SU-DHL-6 (cell line): ENCODE data around the gene SMAD5.

ENCODE experiments used
- EZH2phosphoT487 ChIP-seq: fragments of 200-600 bp; sonication (generic), shearing (Covaris generic); conservative IDR thresholded peaks from 2 replicates; pipeline ENCODE4 v1.6.1; 2018; ENCODE audit warnings: mild to moderate bottlenecking, antibody characterized with exemption, low read length, moderate library complexity, mixed read lengths
- TF ChIP-seq, protein P1 (sequence below): fragments of 200-600 bp; sonication (generic); IDR thresholded peaks from one replicate; pipeline ENCODE4 v1.5.1; 2017; ENCODE audit warnings: antibody characterized with exemption, mild to moderate bottlenecking, low read length, moderate library complexity; ENCODE audit not compliant: insufficient read depth, poor library complexity, severe bottlenecking

DNA sequence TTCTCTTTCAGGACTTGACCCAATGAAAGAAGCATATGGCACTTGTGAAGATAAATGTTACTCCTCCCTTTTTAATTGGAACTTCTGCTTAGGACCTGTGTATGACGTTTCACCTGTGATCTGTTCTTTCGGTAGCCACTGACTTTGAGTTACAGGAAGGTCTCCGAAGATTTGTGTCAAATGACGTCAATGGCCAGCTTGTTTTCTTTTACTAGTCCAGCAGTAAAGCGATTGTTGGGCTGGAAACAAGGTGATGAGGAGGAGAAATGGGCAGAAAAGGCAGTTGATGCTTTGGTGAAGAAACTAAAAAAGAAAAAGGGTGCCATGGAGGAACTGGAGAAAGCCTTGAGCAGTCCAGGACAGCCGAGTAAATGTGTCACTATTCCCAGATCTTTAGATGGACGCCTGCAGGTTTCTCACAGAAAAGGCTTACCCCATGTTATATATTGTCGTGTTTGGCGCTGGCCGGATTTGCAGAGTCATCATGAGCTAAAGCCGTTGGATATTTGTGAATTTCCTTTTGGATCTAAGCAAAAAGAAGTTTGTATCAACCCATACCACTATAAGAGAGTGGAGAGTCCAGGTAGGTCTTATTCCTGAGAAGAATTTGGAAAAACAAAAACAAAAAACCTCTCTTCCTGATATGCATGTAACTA lies 21.1 kb downstream of the SMAD5 start:
- TF ChIP-seq, protein P1, sequence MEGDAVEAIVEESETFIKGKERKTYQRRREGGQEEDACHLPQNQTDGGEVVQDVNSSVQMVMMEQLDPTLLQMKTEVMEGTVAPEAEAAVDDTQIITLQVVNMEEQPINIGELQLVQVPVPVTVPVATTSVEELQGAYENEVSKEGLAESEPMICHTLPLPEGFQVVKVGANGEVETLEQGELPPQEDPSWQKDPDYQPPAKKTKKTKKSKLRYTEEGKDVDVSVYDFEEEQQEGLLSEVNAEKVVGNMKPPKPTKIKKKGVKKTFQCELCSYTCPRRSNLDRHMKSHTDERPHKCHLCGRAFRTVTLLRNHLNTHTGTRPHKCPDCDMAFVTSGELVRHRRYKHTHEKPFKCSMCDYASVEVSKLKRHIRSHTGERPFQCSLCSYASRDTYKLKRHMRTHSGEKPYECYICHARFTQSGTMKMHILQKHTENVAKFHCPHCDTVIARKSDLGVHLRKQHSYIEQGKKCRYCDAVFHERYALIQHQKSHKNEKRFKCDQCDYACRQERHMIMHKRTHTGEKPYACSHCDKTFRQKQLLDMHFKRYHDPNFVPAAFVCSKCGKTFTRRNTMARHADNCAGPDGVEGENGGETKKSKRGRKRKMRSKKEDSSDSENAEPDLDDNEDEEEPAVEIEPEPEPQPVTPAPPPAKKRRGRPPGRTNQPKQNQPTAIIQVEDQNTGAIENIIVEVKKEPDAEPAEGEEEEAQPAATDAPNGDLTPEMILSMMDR = no peak
- TF ChIP-seq EZH2phosphoT487 = no peak
